GM19452 (cell line): ENCODE data around the gene KIF26B.
"Not testable (repeated sequence)": the region's sequence is repeated elsewhere in the genome, so short reads cannot be mapped to it uniquely, and the experiment has no call there.

ENCODE experiments used
- ATAC-seq: cut with Tn5 transposase; IDR thresholded peaks from one replicate; pipeline ENCODE4 v1.9.1; 2021; ENCODE audit not compliant: unreplicated experiment

KIF26B gene

GRCh38 chr1:245687636-245688535, 533.1 kb downstream of the KIF26B start:
- no peak for ATAC-seq

- no peak for ATAC-seq
Measured at GRCh38 chr1:245688536-245689453, 534.0 kb downstream of the KIF26B start.

GRCh38 chr1:245690156-245690690, 535.4 kb downstream of the KIF26B start:
- ATAC-seq, result no peak

GRCh38 chr1:245690946-245691541, 536.3 kb downstream of the KIF26B start:
- ATAC-seq, result no peak

- no peak for ATAC-seq
Measured at GRCh38 chr1:245691897-245692296, 537.1 kb downstream of the KIF26B start.

- ATAC-seq, result no peak
Measured at GRCh38 chr1:245692318-245692717, 537.5 kb downstream of the KIF26B start.

GRCh38 chr1:245693116-245693793, 538.5 kb downstream of the KIF26B start:
- ATAC-seq, result no peak

GRCh38 chr1:245693941-245694752, 539.4 kb downstream of the KIF26B start:
- ATAC-seq, result no peak

GRCh38 chr1:245694753-245695195, 540.0 kb downstream of the KIF26B start:
- ATAC-seq, result no peak

- no peak for ATAC-seq
Measured at GRCh38 chr1:245695211-245695610, 540.4 kb downstream of the KIF26B start.

- not testable (repeated sequence) for ATAC-seq
Measured at GRCh38 chr1:245695701-245696100, 540.9 kb downstream of the KIF26B start.

- ATAC-seq, result no peak
Measured at GRCh38 chr1:245698116-245698515, 543.3 kb downstream of the KIF26B start.

GRCh38 chr1:245698860-245699259, 544.1 kb downstream of the KIF26B start:
- no peak for ATAC-seq

- no peak for ATAC-seq
Measured at GRCh38 chr1:245700631-245701030, 545.8 kb downstream of the KIF26B start.

GRCh38 chr1:245701631-245702030, 546.8 kb downstream of the KIF26B start:
- no peak for ATAC-seq

- ATAC-seq, result no peak
Measured at GRCh38 chr1:245702346-245702745, 547.6 kb downstream of the KIF26B start.

- no peak for ATAC-seq
Measured at GRCh38 chr1:245704341-245704740, 549.6 kb downstream of the KIF26B start.

GRCh38 chr1:245704765-245705164, 550.0 kb downstream of the KIF26B start:
- no peak for ATAC-seq

- ATAC-seq, result no peak
Measured at GRCh38 chr1:245707941-245708340, 553.2 kb downstream of the KIF26B start.
